HG03159 (cell line): ENCODE results near the gene LRP1.

Experiments
- ATAC-seq: cut with Tn5 transposase; IDR thresholded peaks from one replicate; pipeline ENCODE4 v1.9.1; 2021; ENCODE audit warnings: mild to moderate bottlenecking, moderate library complexity; ENCODE audit not compliant: unreplicated experiment

LRP1 gene

GRCh38 chr12:57127726-57128518, at the start of gene LRP1:
Gene LRP1 (plus strand): TSS chr12:57128483. CDS start chr12:57128965, 482 bp downstream.
- ATAC-seq = no peak

GRCh38 chr12:57078519-57079404, 49.5 kb upstream of the LRP1 start, which contains the start of gene NEMP1:
Gene NEMP1 (minus strand): TSS chr12:57078791. CDS start chr12:57078745, 46 bp downstream.
- peak; percentile 96 for ATAC-seq

- no peak for ATAC-seq
Measured at GRCh38 chr12:57079821-57080220, 48.5 kb upstream of the LRP1 start.

GRCh38 chr12:57080855-57081254, 47.4 kb upstream of the LRP1 start:
- ATAC-seq = no peak

GRCh38 chr12:57085999-57086492, 42.2 kb upstream of the LRP1 start:
- no peak for ATAC-seq

- ATAC-seq = no peak
Measured at GRCh38 chr12:57086493-57087009, 41.7 kb upstream of the LRP1 start.

GRCh38 chr12:57087010-57087690, 41.1 kb upstream of the LRP1 start:
- peak; percentile 26 for ATAC-seq

GRCh38 chr12:57087691-57088353, 40.5 kb upstream of the LRP1 start:
- ATAC-seq = peak; percentile 34

- ATAC-seq = peak; percentile 60
Measured at GRCh38 chr12:57088354-57089270, 39.7 kb upstream of the LRP1 start, which contains the start of gene NAB2. Gene NAB2 (plus strand): TSS chr12:57089114. CDS start chr12:57089272, 158 bp downstream.

- no peak for ATAC-seq
Measured at GRCh38 chr12:57089271-57090245, 38.7 kb upstream of the LRP1 start.

- ATAC-seq = no peak
Measured at GRCh38 chr12:57090490-57090889, 37.8 kb upstream of the LRP1 start.

- no peak for ATAC-seq
Measured at GRCh38 chr12:57090924-57091637, 37.2 kb upstream of the LRP1 start.

- ATAC-seq = no peak
Measured at GRCh38 chr12:57091638-57092528, 36.4 kb upstream of the LRP1 start.

GRCh38 chr12:57092529-57092862, 35.8 kb upstream of the LRP1 start:
- ATAC-seq = no peak

GRCh38 chr12:57092876-57093414, 35.3 kb upstream of the LRP1 start:
- no peak for ATAC-seq
